Fibroblast of skin of right quadriceps (primary cell): ENCODE measurements around the gene INSR.
"Not testable (repeated sequence)": the region's sequence is repeated elsewhere in the genome, so short reads cannot be mapped to it uniquely, and the experiment has no call there.

Experiments
- DNase-seq: peaks from one replicate; pipeline ENCODE4 v3.0.0-alpha.2; 2013

INSR gene

DNA sequence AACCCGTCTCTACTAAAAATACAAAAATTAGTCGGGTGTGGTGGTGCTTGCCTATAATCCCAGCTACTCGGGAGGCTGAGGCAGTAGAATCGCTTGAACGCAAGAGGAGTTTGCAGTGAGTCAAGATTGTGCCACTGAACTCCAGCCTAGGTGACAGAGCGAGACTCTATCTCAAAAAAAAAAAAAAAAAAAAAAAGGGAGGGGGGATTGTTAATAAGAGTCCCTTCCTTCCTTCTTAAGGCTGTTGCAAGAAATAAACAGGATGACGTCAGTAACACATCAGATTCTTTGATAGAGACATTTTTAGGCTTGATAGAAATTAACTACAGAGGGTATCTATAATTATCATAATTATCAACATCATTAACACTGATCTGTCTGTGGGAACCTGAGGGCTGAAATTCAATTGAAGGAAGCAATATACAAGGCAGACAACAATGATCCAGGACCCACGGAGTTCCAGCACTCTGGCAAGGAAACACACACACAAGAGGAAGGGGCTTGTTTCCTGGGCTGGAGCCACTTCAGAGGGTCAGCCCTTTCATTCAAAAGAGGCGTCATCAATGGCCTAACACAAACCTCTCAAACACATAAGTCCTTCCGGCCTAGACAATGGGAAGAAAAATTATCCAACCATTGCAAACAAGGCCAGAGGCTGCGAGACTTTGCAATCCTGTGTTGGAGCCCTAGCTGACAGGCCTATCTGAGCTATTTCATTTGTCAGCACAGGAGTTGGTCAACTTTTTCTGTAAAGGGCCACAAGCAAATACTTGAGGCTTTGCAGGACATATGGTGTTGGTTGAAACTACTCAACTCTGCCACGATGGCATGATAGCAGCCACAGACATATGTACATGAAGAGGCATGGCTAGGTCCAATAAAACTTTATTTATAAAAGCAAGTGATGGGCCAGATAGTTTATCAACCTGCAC lies 105.2 kb downstream of the INSR start:
- DNase-seq = no peak

- no peak for DNase-seq
Observed at GRCh38 chr19:7187605-7188339, 106.4 kb downstream of the INSR start.

DNA sequence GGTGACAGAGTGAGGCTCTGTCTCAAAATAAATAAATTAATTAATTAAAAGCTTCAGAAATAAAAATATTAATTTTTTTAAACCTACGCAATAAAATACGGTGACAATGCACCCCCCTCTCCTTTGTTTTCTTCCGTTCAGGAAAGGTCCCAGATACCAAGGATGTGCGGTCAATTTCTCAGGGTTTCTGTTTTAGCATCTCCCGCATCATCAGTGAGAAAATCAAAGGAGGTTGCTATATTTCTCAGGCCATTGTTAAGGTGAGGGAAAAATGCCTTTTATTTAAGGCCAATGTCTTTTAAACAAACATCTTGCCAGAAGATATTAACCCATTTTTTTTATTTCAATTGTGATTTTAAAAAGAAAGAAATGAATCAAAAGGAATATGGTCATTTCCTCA lies 111.7 kb downstream of the INSR start:
- DNase-seq = no peak

DNA sequence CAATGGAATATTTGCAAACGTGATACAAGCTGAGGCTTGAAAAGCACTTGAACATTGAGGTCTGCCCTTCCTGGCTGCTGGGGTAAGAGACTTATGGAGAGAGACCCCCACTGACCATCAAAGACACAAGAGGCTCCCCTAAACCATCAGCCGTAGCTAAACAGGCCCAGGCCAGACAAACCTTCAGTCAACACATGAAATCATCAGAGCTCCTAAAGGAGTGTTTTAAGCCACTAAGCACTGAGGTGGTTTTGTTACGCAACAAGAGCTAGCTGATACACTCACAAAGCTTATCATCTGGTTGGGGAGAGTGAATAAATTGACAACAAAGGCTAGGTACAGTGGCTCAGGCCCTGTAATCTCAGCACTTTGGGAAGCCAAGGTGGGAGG lies 114.3 kb downstream of the INSR start:
- no peak for DNase-seq

DNA sequence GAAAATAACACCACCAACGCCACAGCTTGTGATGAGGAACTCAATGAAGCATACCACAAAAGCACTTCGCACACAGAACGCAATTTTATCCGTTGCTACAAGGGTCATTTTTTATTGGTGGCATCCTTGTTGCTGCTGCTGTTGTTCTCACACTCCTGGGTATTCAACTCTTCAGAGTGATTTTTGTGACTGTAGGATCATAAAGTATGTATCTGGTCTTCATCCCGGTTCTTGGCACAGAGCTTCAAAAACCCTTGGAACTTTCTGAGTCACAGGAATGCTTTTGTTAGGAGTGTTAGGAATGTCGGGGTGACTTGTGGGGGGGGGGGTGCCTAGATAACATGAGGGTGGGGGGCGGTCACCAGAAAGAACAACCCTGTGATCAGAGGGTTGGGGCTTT lies 116.3 kb downstream of the INSR start:
- DNase-seq = peak; percentile 56

- DNase-seq = no peak
Observed at GRCh38 chr19:7176792-7177191, 117.4 kb downstream of the INSR start.

DNA sequence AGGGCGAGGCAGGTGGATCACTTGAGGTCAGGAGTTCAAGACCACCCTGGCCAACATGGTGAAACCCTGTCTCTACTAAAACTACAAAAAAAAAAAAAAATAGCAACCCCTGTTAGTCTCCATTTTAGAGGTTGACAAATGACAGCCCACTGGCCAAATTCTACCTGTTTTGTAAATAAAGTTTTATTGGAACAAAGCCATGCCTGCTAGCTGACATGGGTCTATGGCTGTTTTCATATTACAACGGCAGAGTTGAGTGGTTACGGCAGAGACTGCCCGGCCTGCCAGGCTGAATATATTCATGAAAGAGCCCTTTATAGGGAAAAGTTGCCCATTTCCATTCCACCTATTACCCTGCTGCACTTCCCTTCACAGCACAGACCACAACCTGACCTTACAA lies 121.4 kb downstream of the INSR start:
- DNase-seq = no peak

DNA sequence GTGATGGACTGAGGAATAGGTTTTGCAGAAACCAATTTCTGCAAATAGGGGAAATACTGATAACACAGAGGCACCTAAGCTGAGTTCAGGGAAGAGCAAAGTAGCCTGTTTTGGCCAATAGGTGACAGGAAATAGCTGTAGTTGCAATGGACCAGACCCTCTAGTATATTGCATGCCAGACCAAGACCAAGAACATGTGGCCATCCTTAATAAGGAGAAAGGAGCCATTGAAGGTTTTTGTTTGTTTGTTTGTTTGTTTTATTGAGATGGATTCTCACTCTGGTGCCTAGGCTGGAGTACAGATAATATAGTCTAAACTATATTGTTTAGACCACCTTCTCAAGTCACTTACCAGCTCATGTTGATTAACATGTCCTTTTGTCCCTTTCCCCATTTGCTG lies 123.2 kb downstream of the INSR start:
- DNase-seq = no peak

DNA sequence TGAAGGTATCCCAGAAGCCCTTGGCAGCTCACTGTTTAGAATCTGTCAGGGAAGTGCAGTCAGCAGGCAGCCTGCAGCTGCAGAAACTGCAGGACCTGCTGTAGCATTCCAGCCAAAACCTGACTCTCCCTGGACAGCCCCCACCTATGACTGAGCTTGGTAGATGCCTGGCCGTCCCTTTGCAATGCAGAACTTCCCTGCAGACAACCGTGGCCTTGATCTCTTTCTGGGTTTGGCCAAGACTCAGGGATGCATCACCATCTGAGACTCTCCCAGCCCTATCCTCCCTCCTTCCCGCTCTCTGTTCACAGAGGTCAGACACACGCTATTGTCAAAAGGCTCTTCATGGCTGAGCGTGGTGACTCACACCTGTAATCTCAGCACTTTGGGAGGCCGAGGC lies 125.3 kb downstream of the INSR start:
- DNase-seq = no peak

DNA sequence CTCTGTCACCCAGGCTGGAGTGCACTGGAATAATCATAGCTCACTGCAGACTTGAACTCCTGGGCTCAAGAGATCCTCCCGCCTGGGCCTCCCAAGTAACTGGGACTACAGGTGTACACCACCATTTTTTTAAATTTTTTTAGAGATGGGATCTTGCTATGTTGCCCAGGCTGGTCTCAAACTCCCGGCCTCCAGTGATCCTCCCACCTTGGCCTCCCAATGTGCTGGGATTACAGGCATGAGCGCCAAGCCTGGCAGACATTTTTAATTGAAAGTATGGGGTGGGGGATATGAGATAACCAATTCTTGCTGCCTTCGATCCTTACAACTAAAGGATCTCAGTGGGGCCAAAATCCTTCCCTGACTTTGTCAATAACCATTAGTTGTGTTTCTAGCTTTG lies 132.9 kb downstream of the INSR start:
- DNase-seq = no peak

DNA sequence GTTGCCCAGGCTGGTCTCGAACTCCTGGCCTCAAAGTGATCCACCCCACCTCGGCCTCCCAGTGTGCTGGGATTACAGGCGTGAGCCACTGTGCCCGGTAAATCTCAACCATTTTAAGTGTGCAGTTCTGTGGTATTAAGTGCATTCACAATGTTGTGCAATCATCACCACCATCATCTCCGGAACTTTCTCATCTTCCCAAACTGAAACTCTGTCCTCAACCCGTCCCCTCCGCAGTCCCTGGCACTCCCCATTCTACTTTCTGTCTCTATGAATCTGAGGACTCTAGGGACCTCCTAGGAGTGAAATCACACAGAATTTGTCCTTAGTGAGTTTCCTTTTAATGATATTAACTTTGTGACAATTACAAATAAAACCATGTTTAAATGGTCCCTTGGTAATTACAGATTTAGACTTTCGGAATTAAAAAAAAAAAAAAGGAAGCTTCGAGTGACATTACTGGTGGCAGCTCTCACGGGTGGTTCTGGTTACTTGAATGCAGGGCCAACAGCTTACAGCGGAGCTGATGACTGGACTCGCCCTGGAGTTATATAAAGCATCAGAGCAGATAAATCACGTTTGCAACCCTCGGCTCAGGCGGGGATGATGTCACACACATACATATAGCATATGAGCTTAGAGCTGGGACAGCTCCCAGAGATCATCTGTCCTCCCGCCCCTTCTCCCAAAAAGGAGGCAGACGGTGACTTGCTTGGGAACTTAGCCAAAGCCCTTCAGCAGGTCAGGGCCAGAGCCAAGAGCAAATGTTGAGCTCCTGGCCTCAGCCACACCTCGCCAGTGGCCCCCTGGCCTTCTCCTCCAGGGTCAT lies 134.9 kb downstream of the INSR start:
- DNase-seq = peak; percentile 91

GRCh38 chr19:7153022-7153421 lies 141.2 kb downstream of the INSR start:
- DNase-seq = no peak

DNA sequence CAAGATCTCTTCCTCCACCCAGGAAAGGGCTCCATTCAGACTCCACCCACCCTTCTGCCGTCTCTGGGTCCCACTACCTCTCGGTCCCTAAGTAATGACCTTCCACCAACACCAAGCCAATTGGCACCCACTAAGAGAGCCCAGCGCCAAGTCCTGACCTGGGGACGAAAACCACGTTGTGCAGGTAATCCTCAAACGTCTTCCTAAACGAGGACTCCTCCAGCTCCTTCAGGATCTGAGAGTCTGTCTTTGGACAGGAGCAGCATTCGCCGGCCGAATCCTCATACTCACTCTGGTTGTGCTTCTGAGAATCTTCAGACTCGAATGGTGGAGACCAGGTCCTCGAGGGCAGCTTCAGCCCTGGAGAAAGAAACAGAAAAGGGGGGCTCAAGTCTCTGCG lies 141.6 kb downstream of the INSR start:
- DNase-seq = no peak

DNA sequence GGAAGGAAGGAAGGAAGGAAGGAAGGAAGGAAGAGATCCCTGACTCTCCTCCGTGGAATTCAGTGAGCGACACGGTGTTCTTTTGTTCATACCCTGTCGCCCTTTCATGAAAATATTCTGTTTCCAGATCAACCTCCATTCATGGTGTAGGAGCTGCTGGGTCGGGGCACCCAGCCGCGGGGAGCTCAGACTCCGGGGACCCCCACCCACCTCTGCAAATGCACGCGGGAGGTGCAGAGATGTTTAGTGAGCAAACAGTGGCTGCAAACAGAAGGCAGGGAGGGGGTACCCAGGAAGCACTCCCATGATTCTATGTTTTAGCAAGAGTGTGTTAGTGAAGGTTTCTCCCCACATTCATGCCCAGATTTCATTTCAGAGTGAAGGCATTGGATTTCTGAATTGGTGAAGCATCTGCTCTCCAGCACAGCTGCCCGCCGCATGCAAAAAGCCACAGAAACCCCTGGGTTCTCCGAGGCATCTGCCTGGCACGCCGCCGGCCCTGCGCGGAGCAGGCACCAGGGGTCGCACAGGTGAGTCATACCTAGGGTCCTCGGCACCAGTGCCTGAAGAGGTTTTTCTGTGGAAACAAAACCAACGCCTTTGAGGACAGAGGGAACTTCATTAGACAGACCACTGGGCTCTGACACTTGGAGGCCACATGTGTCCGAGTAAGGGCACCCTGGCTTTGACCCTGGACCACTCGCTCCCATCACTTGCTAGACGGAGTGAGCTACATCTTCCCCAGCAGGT lies 144.1 kb downstream of the INSR start:
- no peak for DNase-seq

- DNase-seq = not testable (repeated sequence)
Observed at GRCh38 chr19:7147119-7147675, 147.0 kb downstream of the INSR start.

DNA sequence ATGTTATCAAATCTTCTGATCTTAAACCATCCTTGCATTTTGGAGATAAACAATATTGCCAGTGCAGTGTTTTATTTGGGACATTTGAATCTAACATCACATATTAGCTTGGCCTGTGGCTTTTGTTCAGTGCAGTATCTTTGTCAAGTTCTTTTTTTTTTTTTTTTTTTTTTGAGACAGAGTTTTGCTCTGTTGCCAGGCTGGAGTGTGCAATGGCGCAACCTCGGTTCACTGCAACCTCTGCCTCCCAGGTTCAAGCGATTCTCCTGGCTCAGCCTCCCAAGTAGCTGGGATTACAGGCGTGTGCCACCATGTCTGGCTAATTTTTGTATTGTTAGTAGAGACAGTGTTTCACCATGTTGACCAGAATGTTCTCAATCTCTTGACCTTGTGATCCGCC lies 148.1 kb downstream of the INSR start:
- not testable (repeated sequence) for DNase-seq

DNA sequence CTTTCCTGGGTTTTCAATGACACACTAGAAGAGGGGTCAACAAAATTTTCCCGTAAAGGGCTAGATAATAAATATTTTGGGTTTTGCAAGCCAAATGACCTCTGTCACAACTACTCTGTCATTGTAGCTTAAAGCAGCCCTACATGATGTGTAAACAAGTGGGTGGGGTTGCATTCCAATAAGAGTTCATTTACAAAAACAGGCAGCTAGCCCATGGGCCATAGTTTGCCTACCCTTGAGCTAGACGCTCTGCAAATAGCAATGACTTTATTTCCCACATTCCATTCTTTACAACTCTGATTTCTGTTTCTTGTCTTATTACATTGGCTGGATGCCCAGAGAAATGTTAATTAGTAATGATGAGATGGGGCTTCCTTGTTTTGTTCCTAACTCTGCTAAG lies 148.7 kb downstream of the INSR start:
- DNase-seq = no peak

DNA sequence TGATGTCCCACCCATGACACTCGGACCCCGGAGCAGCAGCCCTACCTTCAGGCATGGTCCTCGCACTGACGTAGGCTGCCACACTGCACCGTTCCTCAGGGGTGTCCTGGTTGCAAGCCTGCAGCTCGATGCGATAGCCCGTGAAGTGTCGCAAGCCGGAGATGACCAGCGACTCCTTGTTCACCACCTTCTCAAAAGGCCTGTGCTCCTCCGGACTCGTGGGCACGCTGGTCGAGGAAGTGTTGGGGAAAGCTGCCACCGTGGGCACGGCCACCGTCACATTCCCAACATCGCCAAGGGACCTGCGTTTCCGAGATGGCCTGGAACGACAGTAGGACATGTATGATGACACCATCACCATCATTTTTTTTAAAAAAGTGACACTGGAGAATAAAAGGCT lies 151.4 kb downstream of the INSR start:
- no peak for DNase-seq

DNA sequence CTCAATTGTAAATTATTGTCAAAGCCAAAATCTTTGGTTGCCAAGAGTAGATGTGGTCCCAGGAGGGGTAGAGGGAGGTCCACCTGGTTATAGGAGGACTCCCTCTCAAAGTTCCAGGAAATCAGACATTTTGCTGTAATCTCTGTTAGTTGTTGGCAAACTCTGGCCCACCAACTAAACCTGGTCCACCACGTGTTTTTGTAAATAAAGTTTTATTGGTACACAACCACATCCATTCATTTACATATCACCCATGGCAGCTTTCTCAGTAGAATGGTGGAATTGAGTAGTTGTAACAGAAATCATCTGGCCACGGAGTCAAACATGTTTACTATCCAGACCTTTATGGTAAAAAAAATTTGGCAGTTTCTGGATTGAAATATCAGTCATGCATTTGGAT lies 154.1 kb downstream of the INSR start:
- no peak for DNase-seq

GRCh38 chr19:7139095-7139494 lies 155.1 kb downstream of the INSR start:
- no peak for DNase-seq

DNA sequence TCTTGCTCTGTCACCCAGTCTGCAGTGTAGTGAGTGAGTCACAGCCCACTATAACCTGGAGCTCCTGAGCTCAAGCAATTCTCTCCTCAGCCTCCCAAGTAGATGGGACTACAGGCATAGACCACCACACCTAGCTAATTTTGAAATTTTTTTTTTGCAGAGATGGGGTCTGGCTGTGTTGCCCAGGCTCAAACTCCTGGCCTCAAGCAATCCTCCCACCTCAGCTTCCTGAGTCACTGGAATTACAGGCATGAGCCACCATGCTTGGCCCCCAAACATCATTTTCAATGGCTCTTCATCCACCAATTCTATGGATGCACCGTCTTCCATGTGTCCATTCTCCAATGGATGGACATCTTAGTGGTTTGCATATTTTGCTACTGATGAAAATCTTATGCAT lies 155.8 kb downstream of the INSR start:
- DNase-seq = no peak

DNA sequence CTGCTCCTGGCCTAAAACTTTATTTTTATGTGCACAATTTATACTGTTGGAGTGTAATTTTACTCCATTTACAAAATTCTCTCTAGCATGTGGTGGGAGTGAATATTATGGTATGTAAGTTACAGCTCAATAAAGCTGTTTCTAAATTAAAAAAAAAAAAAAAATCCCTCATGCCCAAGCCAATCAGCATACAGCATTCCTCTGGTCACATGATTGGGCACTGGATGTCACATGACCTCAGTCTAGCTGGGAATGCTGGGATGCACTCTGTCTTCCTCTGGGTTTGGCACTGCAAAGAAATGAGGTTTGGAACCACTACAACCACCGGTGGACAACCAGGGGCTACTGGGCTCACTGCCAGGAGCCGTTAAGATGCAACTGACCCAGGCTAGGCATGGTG lies 157.1 kb downstream of the INSR start:
- DNase-seq = no peak
